Measurements from ENCODE around the gene SP140L.

- TF ChIP-seq CTCF (IDR thresholded peaks at IDR 0.05), result no peak
- TF ChIP-seq POLR2A (IDR thresholded peaks at IDR 0.05), result no peak
- no peak for TF ChIP-seq EP300 (IDR thresholded peaks at IDR 0.05)
Observed at GRCh38 chr2:230411570-230412370, 84.8 kb downstream of the SP140L start.

All from ovary (tissue), 3 donors.